ENCODE data around the gene IFT27. TPM values are rescaled to one million over a fixed set of nuclear protein-coding genes. Genes with fewer than 3 reads are reported as not detected.
"Not testable (repeated sequence)": the region's sequence is repeated elsewhere in the genome, so short reads cannot be mapped to it uniquely, and the experiment has no call there.

Gene IFT27
- total RNA-seq, 4 donors from 2014 or later: 7.4 to 21.9 (median 14.3) TPM

- H3K4me3 ChIP-seq: no peak overlapping the region
- H3K4me1 ChIP-seq: no peaks in the 10 kb centered on the region
- H3K27me3 ChIP-seq: peaks cover 0 to 30% of the 10 kb centered on the region in 2 donors
- H3K9me3 ChIP-seq: peaks cover 0 to 8% (median 0%) of the 10 kb centered on the region in 4 donors
- H3K36me3 ChIP-seq: no peaks in the 10 kb centered on the region
- TF ChIP-seq CTCF (IDR thresholded peaks at IDR 0.05) (no peak), EP300 (IDR thresholded peaks at IDR 0.05) (no peak), POLR2A (IDR thresholded peaks at IDR 0.05) (no peak)
- no peak for DNase-seq (ENCODE audit: low spot score in 2 of 2)
- WGBS, 2 donors: 59 to 64% methylated on average over 10 of the region's 10 CpGs
- H3K27ac ChIP-seq: no peak overlapping the region
Measured at GRCh38 chr22:36734171-36735058, 41.5 kb downstream of the IFT27 start.

- TF ChIP-seq POLR2A (IDR thresholded peaks at IDR 0.05) (no peak), EP300 (IDR thresholded peaks at IDR 0.05) (no peak), CTCF (IDR thresholded peaks at IDR 0.05) (no peak)
- no peaks in the 10 kb centered on the region for H3K4me1 ChIP-seq
- no peak overlapping the region for H3K4me3 ChIP-seq
- H3K27ac ChIP-seq: no peak overlapping the region
- peaks cover 0 to 30% of the 10 kb centered on the region in 2 donors for H3K27me3 ChIP-seq
- 29 to 52% methylated on average over 3 of the region's 3 CpGs for WGBS, 2 donors
- H3K36me3 ChIP-seq: no peaks in the 10 kb centered on the region
- H3K9me3 ChIP-seq: no peaks in the 10 kb centered on the region
- no peak for DNase-seq (ENCODE audit: low spot score in 2 of 2)
Measured at GRCh38 chr22:36733271-36733670, 42.6 kb downstream of the IFT27 start.

GRCh38 chr22:36732609-36733008 lies 43.3 kb downstream of the IFT27 start:
- WGBS, 2 donors: 75 to 76% methylated on average over 1 of the region's 1 CpG
- H3K4me3 ChIP-seq: no peak overlapping the region
- no peak overlapping the region for H3K27ac ChIP-seq
- no peaks in the 10 kb centered on the region for H3K4me1 ChIP-seq
- H3K36me3 ChIP-seq: no peaks in the 10 kb centered on the region
- H3K27me3 ChIP-seq: peaks cover 0 to 30% of the 10 kb centered on the region in 2 donors
- no peaks in the 10 kb centered on the region for H3K9me3 ChIP-seq
- no peak for DNase-seq (ENCODE audit: low spot score in 2 of 2)
- TF ChIP-seq CTCF (IDR thresholded peaks at IDR 0.05) (no peak), EP300 (IDR thresholded peaks at IDR 0.05) (no peak), POLR2A (IDR thresholded peaks at IDR 0.05) (no peak)

- DNase-seq (ENCODE audit: low spot score in 2 of 2): no peak
- H3K4me3 ChIP-seq: no peak overlapping the region
- H3K4me1 ChIP-seq: no peaks in the 10 kb centered on the region
- 85 to 90% methylated on average over 5 of the region's 5 CpGs for WGBS, 2 donors
- H3K27me3 ChIP-seq: peaks cover 0 to 25% of the 10 kb centered on the region in 2 donors
- H3K27ac ChIP-seq: no peak overlapping the region
- no peaks in the 10 kb centered on the region for H3K36me3 ChIP-seq
- no peak for TF ChIP-seq POLR2A (IDR thresholded peaks at IDR 0.05)
- TF ChIP-seq EP300 (IDR thresholded peaks at IDR 0.05): no peak
- no peak for TF ChIP-seq CTCF (IDR thresholded peaks at IDR 0.05)
- H3K9me3 ChIP-seq: no peaks in the 10 kb centered on the region
Measured at GRCh38 chr22:36731916-36732315, 44.0 kb downstream of the IFT27 start.

- H3K36me3 ChIP-seq; DNase-seq (ENCODE audit: low spot score in 2 of 2); H3K9me3 ChIP-seq; H3K4me3 ChIP-seq; H3K27ac ChIP-seq; H3K4me1 ChIP-seq: not testable (repeated sequence)
- H3K27me3 ChIP-seq: peaks cover 0 to 19% of the 10 kb centered on the region in 2 donors
- WGBS, 2 donors: 88 to 92% methylated on average over 6 of the region's 6 CpGs
Measured at GRCh38 chr22:36731321-36731720, 44.6 kb downstream of the IFT27 start.
